PC-3 (cell line): Measurements from ENCODE around the gene GAS7. TPM values are rescaled to one million over a fixed set of nuclear protein-coding genes. Genes with fewer than 3 reads are reported as not detected.

Experiments
- ATAC-seq: fragments of 200-7000 bp; cut with Tn5 transposase; 2 replicates; pipeline ENCODE4 v1.9.1; 2020; ENCODE audit warnings: mild to moderate bottlenecking, moderate library complexity
- BruUV-seq: library from RNA; stranded (reverse); fragments of 400-500 nt; replicated peaks from 2 replicates; lab custom pipeline; 2021; lab: Mats Ljungman, UMichigan
- CTCF ChIA-PET: fragments of 300-600 bp; sonication (Branson Sonifier 250); formaldehyde crosslinking; loops from one replicate; lab custom pipeline; 2022; ENCODE audit warnings: antibody characterized with exemption; lab: Charles Lee
- POLR2A ChIA-PET: fragments of 300-600 bp; sonication (Branson Sonifier 250); formaldehyde crosslinking; loops from one replicate; lab custom pipeline; 2022; ENCODE audit warnings: antibody characterized with exemption; ENCODE audit not compliant: unreplicated experiment; lab: Charles Lee
- DNase-seq: peaks from one replicate; pipeline ENCODE4 v3.0.0-alpha.2; 2015
- H2AFZ ChIP-seq: fragments of 300-600 bp; sonication (generic); 2 replicates; pipeline ENCODE4 v1.6.0; 2016; ENCODE audit warnings: antibody characterized with exemption, low read length
- H3F3A ChIP-seq: fragments of 300-600 bp; sonication (generic); one replicate; pipeline ENCODE4 v1.6.0; 2017; ENCODE audit warnings: antibody characterized with exemption, low read length, control low read depth, mild to moderate bottlenecking; ENCODE audit not compliant: unreplicated experiment
- H3K27ac ChIP-seq: fragments of 300-600 bp; sonication (generic); 2 replicates; pipeline ENCODE4 v1.5.1; 2016; ENCODE audit warnings: mild to moderate bottlenecking, low read length
- H3K27me3 ChIP-seq: fragments of 300-600 bp; sonication (generic); 2 replicates; pipeline ENCODE4 v1.6.1; 2016; ENCODE audit warnings: low read length, mixed read lengths
- H3K36me3 ChIP-seq: fragments of 300-600 bp; sonication (generic); 2 replicates; pipeline ENCODE4 v1.6.1; 2016; ENCODE audit warnings: low read depth, mixed run types, low read length, mixed read lengths
- H3K4me1 ChIP-seq: fragments of 300-600 bp; sonication (generic); 2 replicates; pipeline ENCODE4 v1.5.1; 2016; ENCODE audit warnings: low read length; ENCODE audit not compliant: insufficient read depth
- H3K4me2 ChIP-seq: fragments of 300-600 bp; sonication (generic); 2 replicates; pipeline ENCODE4 v1.6.0; 2016; ENCODE audit warnings: low read length
- H3K4me3 ChIP-seq: fragments of 300-600 bp; sonication (generic); 2 replicates; pipeline ENCODE4 v1.5.1; 2016; ENCODE audit warnings: mild to moderate bottlenecking, low read length, mixed read lengths
- H3K79me2 ChIP-seq: fragments of 300-600 bp; sonication (generic); 2 replicates; pipeline ENCODE4 v1.6.1; 2017; ENCODE audit warnings: low read length, mixed read lengths
- H3K9ac ChIP-seq: fragments of 300-600 bp; sonication (generic); 2 replicates; pipeline ENCODE4 v1.6.0; 2016; ENCODE audit warnings: mild to moderate bottlenecking, low read length
- H3K9me2 ChIP-seq: fragments of 300-600 bp; sonication (generic); replicated peaks from 2 replicates; pipeline ENCODE4 v1.6.1; 2016; ENCODE audit warnings: mixed run types, low read length, mixed read lengths
- H3K9me3 ChIP-seq: fragments of 300-600 bp; sonication (generic); 2 replicates; pipeline ENCODE4 v1.6.1; 2016; ENCODE audit warnings: low read length, mixed read lengths
- H4K20me1 ChIP-seq: fragments of 300-600 bp; sonication (generic); 2 replicates; pipeline ENCODE4 v1.6.1; 2016; ENCODE audit warnings: low read length, mixed read lengths
- EZH2 ChIP-seq: fragments of 300-600 bp; sonication (generic); IDR thresholded peaks from one replicate; pipeline ENCODE4 v1.6.1; 2017; ENCODE audit warnings: antibody characterized with exemption, mild to moderate bottlenecking, low read length; ENCODE audit not compliant: unreplicated experiment
- EZH2phosphoT487 ChIP-seq: fragments of 300-600 bp; sonication (generic); IDR thresholded peaks from 2 replicates; pipeline ENCODE4 v1.6.1; 2018; ENCODE audit warnings: mild to moderate bottlenecking, antibody characterized with exemption, low read length, borderline replicate concordance
- intact Hi-C: fragments of 100-400 bp; cut with micrococcal nuclease; formaldehyde crosslinking; loops from 2 replicates; pipeline ENCODE4 v1.9.0; 2023
- total RNA-seq: library from RNA; depleted of rRNA; stranded (reverse); fragments of >200 nt; gene quantifications from 2 replicates; pipeline ENCODE4 v1.2.3, GENCODE V29; 2014
- TF ChIP-seq, protein P1 (sequence below): fragments of 300-600 bp; sonication (generic); conservative IDR thresholded peaks from 2 replicates; pipeline ENCODE4 v1.5.1; 2017; ENCODE audit warnings: antibody characterized with exemption, low read depth, mild to moderate bottlenecking, low read length

Gene GAS7
- total RNA-seq, 1 experiment from 2014 or later: not detected

DNA sequence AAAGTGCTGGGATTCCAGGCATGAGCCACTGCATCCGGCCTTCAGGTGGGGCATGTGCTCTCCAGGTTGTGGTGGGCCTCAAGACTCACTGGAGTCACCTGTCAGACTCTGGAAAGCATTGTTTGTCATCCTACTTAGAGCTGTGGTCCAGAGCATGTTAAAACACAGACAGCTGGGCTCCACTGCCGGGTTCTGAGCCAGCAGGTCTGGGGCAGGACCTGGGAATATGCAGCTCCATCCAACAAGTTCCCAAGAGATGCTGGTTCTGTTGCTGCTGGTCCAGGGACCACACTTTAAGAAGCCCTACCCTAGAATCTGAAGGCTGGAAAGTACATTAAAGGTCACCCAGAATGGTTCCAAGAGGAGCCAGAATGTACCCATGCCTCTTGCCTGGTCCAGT lies 75.3 kb downstream of the GAS7 start:
- peaks cover 9% of the 10 kb centered on the region; the same call in 1 of the 2 replicates for H3K4me1 ChIP-seq
- no peak overlapping the region for H2AFZ ChIP-seq
- H3K9me3 ChIP-seq: no peaks in the 10 kb centered on the region
- H3K36me3 ChIP-seq: no peaks in the 10 kb centered on the region
- no peak for ATAC-seq
- intact Hi-C loops: no loop called here
- no peak overlapping the region for H3K4me2 ChIP-seq
- H3F3A ChIP-seq: no peaks in the 10 kb centered on the region
- no peaks in the 10 kb centered on the region for H3K9me2 ChIP-seq
- no peak for DNase-seq
- H3K4me3 ChIP-seq: no peak overlapping the region
- no peaks in the 10 kb centered on the region for H4K20me1 ChIP-seq
- H3K9ac ChIP-seq: no peak overlapping the region
- ChIA-PET CTCF (no interaction called here), POLR2A (no interaction called here)
- H3K27ac ChIP-seq: no peak overlapping the region
- H3K79me2 ChIP-seq: no peaks in the 10 kb centered on the region
- BruUV-seq: no TSS peak
- 0 out of 2 replicates have a peak, but pooled peaks cover 7% of the 10 kb centered on the region for H3K27me3 ChIP-seq
- no peak for TF ChIP-seq EZH2phosphoT487
- TF ChIP-seq, protein P1, sequence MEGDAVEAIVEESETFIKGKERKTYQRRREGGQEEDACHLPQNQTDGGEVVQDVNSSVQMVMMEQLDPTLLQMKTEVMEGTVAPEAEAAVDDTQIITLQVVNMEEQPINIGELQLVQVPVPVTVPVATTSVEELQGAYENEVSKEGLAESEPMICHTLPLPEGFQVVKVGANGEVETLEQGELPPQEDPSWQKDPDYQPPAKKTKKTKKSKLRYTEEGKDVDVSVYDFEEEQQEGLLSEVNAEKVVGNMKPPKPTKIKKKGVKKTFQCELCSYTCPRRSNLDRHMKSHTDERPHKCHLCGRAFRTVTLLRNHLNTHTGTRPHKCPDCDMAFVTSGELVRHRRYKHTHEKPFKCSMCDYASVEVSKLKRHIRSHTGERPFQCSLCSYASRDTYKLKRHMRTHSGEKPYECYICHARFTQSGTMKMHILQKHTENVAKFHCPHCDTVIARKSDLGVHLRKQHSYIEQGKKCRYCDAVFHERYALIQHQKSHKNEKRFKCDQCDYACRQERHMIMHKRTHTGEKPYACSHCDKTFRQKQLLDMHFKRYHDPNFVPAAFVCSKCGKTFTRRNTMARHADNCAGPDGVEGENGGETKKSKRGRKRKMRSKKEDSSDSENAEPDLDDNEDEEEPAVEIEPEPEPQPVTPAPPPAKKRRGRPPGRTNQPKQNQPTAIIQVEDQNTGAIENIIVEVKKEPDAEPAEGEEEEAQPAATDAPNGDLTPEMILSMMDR: no peak

DNA sequence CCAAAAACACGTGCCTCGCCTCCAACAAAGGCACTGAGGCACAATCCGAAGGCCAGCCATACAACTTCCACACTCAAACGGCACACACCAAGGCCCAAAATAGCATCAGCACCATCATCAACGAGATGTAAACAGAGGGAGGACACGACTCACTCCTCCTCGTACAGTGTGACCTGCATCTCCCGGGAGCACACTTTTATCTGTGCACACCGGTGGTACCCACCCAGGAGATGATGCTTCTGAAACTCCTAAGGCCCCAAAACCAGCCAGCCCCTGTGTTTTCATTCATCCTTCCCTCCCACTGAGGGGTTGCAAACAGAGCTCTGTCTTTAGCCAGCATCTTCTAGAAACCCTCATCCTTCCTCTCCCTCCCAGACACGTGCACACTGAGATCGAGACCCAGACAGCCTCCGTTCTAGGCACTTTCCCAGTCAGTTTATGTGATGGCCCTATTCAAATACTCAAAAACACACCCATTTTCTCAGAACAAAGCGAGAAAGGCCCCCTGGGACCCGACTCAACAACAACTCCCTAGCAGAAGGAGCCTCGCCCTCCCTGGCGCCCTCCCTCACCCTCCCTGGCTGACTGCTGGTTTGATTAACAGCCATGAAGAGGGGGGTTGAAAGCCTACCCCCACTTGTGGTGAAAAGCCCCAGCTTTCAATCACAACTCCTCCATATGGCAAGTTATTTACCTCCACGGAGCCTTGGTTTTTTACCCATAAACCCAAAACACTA lies 76.3 kb downstream of the GAS7 start:
- ATAC-seq (no peak), DNase-seq (no peak)
- Histone ChIP-seq H3K79me2 (no peaks in the 10 kb centered on the region), H3K4me3 (no peak overlapping the region), H3K9me2 (no peaks in the 10 kb centered on the region), H3K9me3 (no peaks in the 10 kb centered on the region), H3K9ac (no peak overlapping the region), H3K4me1 (peaks cover 9% of the 10 kb centered on the region; the same call in 1 of the 2 replicates), H3K27ac (no peak overlapping the region), H3F3A (no peaks in the 10 kb centered on the region), H3K4me2 (no peak overlapping the region), H3K27me3 (peaks cover 13% of the 10 kb centered on the region; the same call in 1 of the 2 replicates), H2AFZ (no peak overlapping the region), H3K36me3 (no peaks in the 10 kb centered on the region), H4K20me1 (no peaks in the 10 kb centered on the region)
- no TSS peak for BruUV-seq
- POLR2A ChIA-PET: no interaction called here
- TF ChIP-seq EZH2 (no peak), EZH2phosphoT487 (no peak)
- TF ChIP-seq, protein P1: no peak
- CTCF ChIA-PET: no interaction called here
- intact Hi-C loops: no loop called here

DNA sequence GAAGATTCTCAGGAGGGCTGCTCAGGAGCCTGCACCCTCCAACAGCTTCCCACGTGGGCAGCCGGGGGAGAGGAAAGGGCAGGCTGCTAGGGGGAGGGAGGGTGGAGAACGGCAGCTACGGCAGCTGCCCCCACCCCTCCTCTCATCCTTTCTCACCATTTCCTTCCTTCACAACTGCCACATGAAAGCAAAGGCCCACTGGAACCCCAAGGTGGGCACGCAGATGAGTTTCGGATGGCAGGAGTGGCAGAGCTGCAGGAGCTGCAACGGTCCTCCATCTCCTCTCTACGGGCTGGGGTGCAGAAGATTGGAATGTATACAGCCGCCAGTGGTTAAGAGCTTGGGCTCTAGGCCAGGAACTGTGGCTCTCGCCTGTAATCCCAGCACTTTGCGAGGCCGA lies 77.7 kb downstream of the GAS7 start:
- ChIA-PET CTCF (no interaction called here), POLR2A (no interaction called here)
- no TSS peak for BruUV-seq
- H3F3A ChIP-seq: no peaks in the 10 kb centered on the region
- no peak overlapping the region for H2AFZ ChIP-seq
- peaks cover 22% of the 10 kb centered on the region; the same call in 1 of the 2 replicates for H3K27me3 ChIP-seq
- H4K20me1 ChIP-seq: no peaks in the 10 kb centered on the region
- H3K36me3 ChIP-seq: no peaks in the 10 kb centered on the region
- peaks cover 9% of the 10 kb centered on the region; the same call in 1 of the 2 replicates for H3K4me1 ChIP-seq
- H3K4me2 ChIP-seq: no peak overlapping the region
- ATAC-seq (no peak), DNase-seq (no peak)
- no peaks in the 10 kb centered on the region for H3K79me2 ChIP-seq
- intact Hi-C loops: no loop called here
- H3K4me3 ChIP-seq: no peak overlapping the region
- no peak overlapping the region for H3K27ac ChIP-seq
- no peaks in the 10 kb centered on the region for H3K9me2 ChIP-seq
- no peaks in the 10 kb centered on the region for H3K9me3 ChIP-seq
- no peak overlapping the region for H3K9ac ChIP-seq
- TF ChIP-seq EZH2: no peak
- TF ChIP-seq EZH2phosphoT487: no peak
